ENCODE results near the gene DNAH14. TPM values are rescaled to one million over a fixed set of nuclear protein-coding genes. Genes with fewer than 3 reads are reported as not detected.
A peak's percentile ranks its signal among the peaks of the same experiment; 100 is the strongest.
"Not testable (repeated sequence)": the region's sequence is repeated elsewhere in the genome, so short reads cannot be mapped to it uniquely, and the experiment has no call there.

The DNAH14 gene
- total and polyA plus RNA-seq, 9 of the 15 experiments (the other 6 are each of a cell fraction or from before 2014, with no cell fraction given): 58.4 to 142 (median 98.4) TPM

DNA sequence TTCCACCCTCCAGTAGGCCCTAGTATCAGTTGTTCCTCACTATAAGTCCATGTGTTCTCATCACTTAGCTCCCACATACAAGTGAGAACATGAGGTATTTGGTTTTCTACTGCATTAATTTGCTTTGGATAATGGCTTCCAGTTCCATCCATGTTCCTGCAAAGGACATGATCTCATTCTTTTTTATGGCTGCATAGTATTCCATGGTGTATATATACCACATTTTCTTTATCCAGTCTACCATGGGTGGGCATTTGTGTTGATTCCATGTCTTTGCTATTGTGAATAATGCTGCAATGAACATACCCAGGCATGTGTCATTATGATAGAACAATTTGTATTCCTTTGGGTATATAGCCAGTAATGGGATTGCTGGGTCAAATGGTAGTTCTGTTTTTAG, 218.3 kb downstream of the DNAH14 start:
- CTCF ChIA-PET (ENCODE audit: low intra/inter-chr PET ratio); H3K79me2 ChIP-seq (ENCODE audit: control insufficient read depth, insufficient read depth, low read length); H3K9ac ChIP-seq (ENCODE audit: insufficient read depth in 1 of 2, low read depth in 2 of 2, low read length in 2 of 2); H3K9me1 ChIP-seq (ENCODE audit: control insufficient read depth, insufficient read depth, low read length); H3K4me2 ChIP-seq (ENCODE audit: insufficient read depth, low read length); POLR2A ChIA-PET; DNase-seq (ENCODE audit: extremely low read depth in 1 of 4, low spot score in 3 of 4); H3K4me1 ChIP-seq (replicated peaks in 1 of 2; ENCODE audit: control insufficient read depth in 2 of 2, insufficient read depth in 2 of 2, low read length in 2 of 2); H4K20me1 ChIP-seq (replicated peaks; ENCODE audit: control insufficient read depth, insufficient read depth, low read length); H3K4me3 ChIP-seq; H3K27me3 ChIP-seq (ENCODE audit: control insufficient read depth in 2 of 2, insufficient read depth in 2 of 2, low read length in 2 of 2); in situ Hi-C loops (cut with MboI); H3K9me3 ChIP-seq (replicated peaks; ENCODE audit: control insufficient read depth, insufficient read depth, low read depth, low read length); BruUV-seq (replicated peaks); H3K36me3 ChIP-seq (ENCODE audit: control insufficient read depth, insufficient read depth, low read length); FAIRE-seq; ATAC-seq; intact Hi-C loops (cut with micrococcal nuclease); H3K27ac ChIP-seq (ENCODE audit: extremely low read depth, low read depth, low read length); H2AFZ ChIP-seq (ENCODE audit: low read depth, low read length): not testable (repeated sequence)
- TF ChIP-seq RBM25 (IDR thresholded peaks at IDR 0.05; ENCODE audit: low read depth, low read length, severe bottlenecking): peak; percentile 40
- TF ChIP-seq ZNF146 (CRISPR knock-in tag; IDR thresholded peaks at IDR 0.05; ENCODE audit: unreplicated experiment): peak; percentile 66

DNA sequence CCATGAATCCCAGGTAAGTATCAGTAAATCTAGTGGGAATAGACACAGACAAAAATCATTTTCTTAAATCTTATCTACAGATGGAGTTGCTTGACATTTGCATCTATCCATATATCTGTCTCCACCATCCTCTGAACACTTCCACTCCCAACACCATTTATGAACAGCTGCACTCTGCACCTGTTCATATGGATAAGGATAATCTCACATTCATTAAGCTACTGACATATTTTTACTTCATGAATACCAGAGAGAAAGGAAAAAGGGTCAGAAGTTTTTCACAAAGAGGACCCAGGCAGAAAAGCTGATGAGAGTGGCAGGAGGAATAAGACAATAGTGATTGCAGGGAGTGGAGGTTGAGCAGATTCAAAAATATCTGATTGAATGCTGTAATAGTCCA, 222.6 kb downstream of the DNAH14 start:
- Histone ChIP-seq H3K4me1 (replicated peaks in 1 of 2; ENCODE audit: control insufficient read depth in 2 of 2, insufficient read depth in 2 of 2, low read length in 2 of 2) (no peaks in the 10 kb centered on the region), H3K27ac (ENCODE audit: extremely low read depth, low read depth, low read length) (no peak overlapping the region), H3K9me3 (replicated peaks; ENCODE audit: control insufficient read depth, insufficient read depth, low read depth, low read length) (no peaks in the 10 kb centered on the region), H3K36me3 (ENCODE audit: control insufficient read depth, insufficient read depth, low read length) (no peaks in the 10 kb centered on the region), H2AFZ (ENCODE audit: low read depth, low read length) (no peak overlapping the region), H3K27me3 (ENCODE audit: control insufficient read depth in 2 of 2, insufficient read depth in 2 of 2, low read length in 2 of 2) (no peaks in the 10 kb centered on the region), H4K20me1 (replicated peaks; ENCODE audit: control insufficient read depth, insufficient read depth, low read length) (no peaks in the 10 kb centered on the region), H3K79me2 (ENCODE audit: control insufficient read depth, insufficient read depth, low read length) (no peaks in the 10 kb centered on the region), H3K9ac (ENCODE audit: insufficient read depth in 1 of 2, low read depth in 2 of 2, low read length in 2 of 2) (no peak overlapping the region), H3K4me2 (ENCODE audit: insufficient read depth, low read length) (no peak overlapping the region), H3K9me1 (ENCODE audit: control insufficient read depth, insufficient read depth, low read length) (no peaks in the 10 kb centered on the region), H3K4me3 (no peak overlapping the region)
- in situ Hi-C loops (cut with MboI) (no loop called here), intact Hi-C loops (cut with micrococcal nuclease) (no loop called here)
- POLR2A ChIA-PET: interaction anchor here (0.7 kb wide), 1 partner anchor 266 kb away, joined by 3 read pairs; no protein-coding TSS in a partner anchor
- ATAC-seq (no peak), DNase-seq (ENCODE audit: extremely low read depth in 1 of 4, low spot score in 3 of 4) (no peak), FAIRE-seq (no peak)
- no TSS peak for BruUV-seq (replicated peaks)
- CTCF ChIA-PET (ENCODE audit: low intra/inter-chr PET ratio): no interaction called here
- TF ChIP-seq CAMTA2 (CRISPR knock-in tag; conservative IDR thresholded peaks at IDR 0.05) (no peak), PHF8 (IDR thresholded peaks at IDR 0.05; ENCODE audit: borderline replicate concordance, low read length) (no peak), WHSC1 (IDR thresholded peaks at IDR 0.05; ENCODE audit: low read length) (no peak), ZC3H11A (IDR thresholded peaks at IDR 0.05; ENCODE audit: low read depth, low read length) (no peak), ZC3H4 (CRISPR knock-in tag; IDR thresholded peaks at IDR 0.05; ENCODE audit: borderline replicate concordance) (no peak), HMGN3 (IDR thresholded peaks at IDR 0.05; ENCODE audit: borderline replicate concordance, extremely low read depth, insufficient read length, low read depth, low read length) (no peak), SIN3B (IDR thresholded peaks at IDR 0.05; ENCODE audit: low read depth) (no peak), DIDO1 (tag; IDR thresholded peaks at IDR 0.05; ENCODE audit: low read depth) (no peak), SMARCA4 (IDR thresholded peaks at IDR 0.05) (no peak), PPARD (CRISPR knock-in tag; IDR thresholded peaks at IDR 0.05) (no peak), ELF2 (CRISPR knock-in tag; IDR thresholded peaks at IDR 0.05) (no peak), ELF1 (tag; IDR thresholded peaks at IDR 0.05) (no peak), ZNF644 (tag; IDR thresholded peaks at IDR 0.05; ENCODE audit: low read depth) (no peak), U2AF1 (optimal IDR thresholded peaks at IDR 0.05; ENCODE audit: low read depth, low read length) (no peak)
- TF ChIP-seq, protein P1, sequence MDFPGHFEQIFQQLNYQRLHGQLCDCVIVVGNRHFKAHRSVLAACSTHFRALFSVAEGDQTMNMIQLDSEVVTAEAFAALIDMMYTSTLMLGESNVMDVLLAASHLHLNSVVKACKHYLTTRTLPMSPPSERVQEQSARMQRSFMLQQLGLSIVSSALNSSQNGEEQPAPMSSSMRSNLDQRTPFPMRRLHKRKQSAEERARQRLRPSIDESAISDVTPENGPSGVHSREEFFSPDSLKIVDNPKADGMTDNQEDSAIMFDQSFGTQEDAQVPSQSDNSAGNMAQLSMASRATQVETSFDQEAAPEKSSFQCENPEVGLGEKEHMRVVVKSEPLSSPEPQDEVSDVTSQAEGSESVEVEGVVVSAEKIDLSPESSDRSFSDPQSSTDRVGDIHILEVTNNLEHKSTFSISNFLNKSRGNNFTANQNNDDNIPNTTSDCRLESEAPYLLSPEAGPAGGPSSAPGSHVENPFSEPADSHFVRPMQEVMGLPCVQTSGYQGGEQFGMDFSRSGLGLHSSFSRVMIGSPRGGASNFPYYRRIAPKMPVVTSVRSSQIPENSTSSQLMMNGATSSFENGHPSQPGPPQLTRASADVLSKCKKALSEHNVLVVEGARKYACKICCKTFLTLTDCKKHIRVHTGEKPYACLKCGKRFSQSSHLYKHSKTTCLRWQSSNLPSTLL (IDR thresholded peaks at IDR 0.05): no peak

Data from K562 (cell line).